ENCODE data around the gene CYP2A7. TPM values are rescaled to one million over a fixed set of nuclear protein-coding genes. Genes with fewer than 3 reads are reported as not detected.
"Not testable (repeated sequence)": the region's sequence is repeated elsewhere in the genome, so short reads cannot be mapped to it uniquely, and the experiment has no call there.

Gene CYP2A7
- total RNA-seq, 2 experiments from 2014 or later = not detected

DNA sequence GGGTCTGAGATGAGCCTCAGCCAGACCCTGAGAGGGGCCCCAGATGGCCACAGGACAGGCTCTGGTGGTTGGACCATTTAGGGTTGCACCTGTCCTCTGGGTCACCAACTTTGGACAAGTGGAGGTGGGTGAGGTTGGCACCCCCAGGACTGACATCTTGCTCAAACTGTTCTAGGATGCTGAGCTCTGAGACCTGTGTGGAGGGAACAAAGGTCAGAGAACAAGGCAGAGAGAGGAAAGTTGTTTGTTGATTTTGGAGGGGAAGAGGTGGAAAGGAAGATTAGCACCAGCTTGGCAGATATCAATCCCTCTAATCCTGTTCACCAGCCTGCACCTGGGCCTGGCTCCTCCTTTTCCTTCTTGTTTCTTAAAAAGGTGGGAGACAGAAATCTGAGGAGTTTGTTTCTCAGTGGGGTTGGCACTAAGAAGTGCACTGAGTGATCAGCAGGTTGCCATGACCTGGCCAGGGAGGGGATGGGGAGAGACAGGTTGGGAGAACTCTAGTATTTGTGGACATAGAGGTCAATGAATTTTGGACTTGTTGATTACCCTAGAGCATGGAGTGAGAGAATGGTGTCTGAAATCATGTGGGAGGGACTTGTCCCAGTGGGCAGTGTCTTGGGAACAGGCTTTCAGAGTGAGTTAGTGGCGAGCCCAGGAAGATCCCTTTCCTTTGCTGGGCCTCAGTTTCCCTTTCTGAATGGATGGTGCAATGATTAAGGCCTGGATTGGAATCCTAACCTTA is 2.3 kb upstream of the CYP2A7 start:
- ATAC-seq; H3K9me3 Mint-ChIP-seq (ENCODE audit: low read depth); DNase-seq; H3K4me1 Mint-ChIP-seq; H3K4me3 Mint-ChIP-seq; CTCF ChIA-PET; H3K36me3 Mint-ChIP-seq; H3K27ac Mint-ChIP-seq: not testable (repeated sequence)
- peaks cover 46% of the 10 kb centered on the region for H3K27me3 Mint-ChIP-seq

DNA sequence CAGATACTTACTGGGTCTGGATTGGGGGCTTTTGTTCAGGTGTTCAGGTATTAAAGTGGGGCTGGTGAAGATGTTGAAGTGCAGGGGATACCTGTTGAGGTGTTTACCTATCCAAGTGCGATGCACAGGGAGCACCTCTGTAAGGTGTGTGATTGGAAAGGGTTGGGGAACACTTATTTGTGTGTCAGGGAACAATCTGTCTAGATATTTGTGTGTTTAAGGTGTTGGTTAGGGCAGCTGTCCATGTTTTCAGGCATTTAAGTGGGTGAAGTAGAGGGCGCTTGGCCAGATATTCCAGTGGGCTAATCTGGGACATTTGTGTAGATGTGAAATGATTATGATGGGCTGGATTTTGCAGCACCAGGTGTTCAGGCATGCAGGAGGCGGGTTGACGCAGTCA is 2.7 kb downstream of the CYP2A7 start:
- ATAC-seq; CTCF ChIA-PET; H3K27ac Mint-ChIP-seq; DNase-seq; H3K36me3 Mint-ChIP-seq; H3K9me3 Mint-ChIP-seq (ENCODE audit: low read depth); H3K4me3 Mint-ChIP-seq: not testable (repeated sequence)
- H3K27me3 Mint-ChIP-seq = peaks cover 55% of the 10 kb centered on the region
- peaks cover 22% of the 10 kb centered on the region for H3K4me1 Mint-ChIP-seq

DNA sequence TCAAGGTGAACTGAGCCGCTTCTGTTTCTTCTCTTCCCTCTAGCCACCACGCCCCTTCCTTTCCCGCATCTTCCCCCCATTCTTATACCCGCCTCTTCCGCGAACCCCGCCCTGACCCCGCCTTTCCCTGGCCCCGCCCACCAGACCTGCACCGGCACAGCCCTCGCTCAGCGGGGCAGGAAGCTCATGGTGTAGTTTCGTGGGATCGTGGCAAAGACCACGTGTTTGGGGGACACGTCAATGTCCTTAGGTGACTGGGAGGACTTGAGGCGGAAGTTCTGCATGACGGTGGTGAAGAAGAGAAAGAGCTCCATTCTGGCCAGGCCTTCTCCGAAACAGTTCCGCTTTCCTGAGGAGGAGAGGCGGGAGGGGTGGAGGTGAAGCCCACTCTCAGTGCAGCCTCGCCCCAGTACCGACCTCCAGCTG is 6.5 kb downstream of the CYP2A7 start:
- H3K27me3 Mint-ChIP-seq = peaks cover 56% of the 10 kb centered on the region
- H3K4me3 Mint-ChIP-seq = peak overlapping the region; percentile 46
- peak; percentile 97 for ATAC-seq
- H3K4me1 Mint-ChIP-seq = peaks cover 22% of the 10 kb centered on the region
- H3K9me3 Mint-ChIP-seq (ENCODE audit: low read depth); H3K36me3 Mint-ChIP-seq: not testable (repeated sequence)
- peak overlapping the region; percentile 69 for H3K27ac Mint-ChIP-seq
- DNase-seq = peak; percentile 98
- CTCF ChIA-PET = interaction anchor here (0.7 kb wide), 2 partner anchors 101 to 141 kb away, joined by 3 read pairs; no protein-coding TSS in a partner anchor

DNA sequence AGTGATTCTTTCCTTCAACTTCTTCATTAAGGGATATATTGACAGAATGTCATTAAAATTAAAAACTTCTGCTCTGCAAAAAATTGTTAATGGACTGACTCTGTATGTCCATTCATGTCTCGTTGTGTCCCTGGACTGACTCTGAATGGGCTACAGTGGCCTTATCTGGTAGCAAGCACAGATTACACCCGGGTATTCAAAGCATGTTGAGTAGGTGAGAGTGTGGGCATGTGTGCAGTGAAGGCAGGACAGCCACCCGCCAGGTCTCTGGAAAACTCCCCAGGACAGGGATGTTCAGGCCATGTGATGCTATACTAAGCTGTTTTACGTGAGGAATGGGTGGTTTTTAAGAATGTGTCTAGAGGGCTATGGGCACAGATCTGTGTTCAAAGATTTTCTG is 7.2 kb downstream of the CYP2A7 start:
- H3K9me3 Mint-ChIP-seq (ENCODE audit: low read depth); ATAC-seq; H3K36me3 Mint-ChIP-seq; DNase-seq: not testable (repeated sequence)
- Mint-ChIP-seq H3K4me1 (peaks cover 22% of the 10 kb centered on the region), H3K27ac (peak overlapping the region; percentile 69), H3K4me3 (peak overlapping the region; percentile 46), H3K27me3 (peaks cover 58% of the 10 kb centered on the region)
- CTCF ChIA-PET = interaction anchor here (0.7 kb wide), 1 partner anchor 142 kb away, joined by 3 read pairs; no protein-coding TSS in a partner anchor

DNA sequence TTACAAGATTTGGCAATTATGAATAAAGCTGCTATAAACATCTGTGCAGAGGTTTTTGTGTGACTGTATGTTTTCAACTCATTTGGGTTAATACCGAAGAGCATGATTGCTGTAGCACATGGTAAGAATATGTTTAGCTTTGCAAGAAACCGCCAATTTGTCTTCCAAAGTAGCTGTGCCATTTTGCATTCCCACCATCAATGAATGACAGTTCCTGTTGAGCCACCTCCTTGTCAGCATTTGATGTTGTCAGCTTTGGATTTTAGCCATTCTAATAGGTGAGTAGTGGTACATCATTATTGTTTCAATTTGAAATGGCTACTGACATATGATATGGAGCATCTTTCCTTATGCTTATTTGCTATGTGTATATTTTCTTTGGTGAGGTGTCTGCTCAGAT is 8.2 kb downstream of the CYP2A7 start:
- H3K36me3 Mint-ChIP-seq; H3K9me3 Mint-ChIP-seq (ENCODE audit: low read depth); H3K27ac Mint-ChIP-seq; DNase-seq; CTCF ChIA-PET; H3K4me3 Mint-ChIP-seq; ATAC-seq: not testable (repeated sequence)
- H3K27me3 Mint-ChIP-seq = peaks cover 56% of the 10 kb centered on the region
- H3K4me1 Mint-ChIP-seq = peaks cover 22% of the 10 kb centered on the region

DNA sequence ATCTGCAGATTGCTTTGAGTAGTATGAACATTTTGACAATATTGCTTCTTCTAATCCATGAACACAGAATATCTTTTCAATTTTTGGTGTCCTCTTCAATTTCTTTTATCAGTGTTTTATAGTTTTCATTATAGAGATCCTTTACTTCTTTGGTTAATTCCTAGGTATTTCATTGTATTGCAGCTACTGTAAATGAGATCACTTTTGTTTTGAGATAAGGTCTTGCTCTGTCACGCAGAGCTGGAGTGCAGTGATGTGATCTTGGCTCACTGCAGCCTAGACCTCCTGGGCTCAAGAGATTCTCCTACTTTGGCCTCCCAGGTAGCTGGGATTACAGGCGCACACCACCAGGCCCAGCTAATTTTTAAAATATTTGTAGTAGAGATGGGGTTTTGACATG is 9.8 kb downstream of the CYP2A7 start:
- CTCF ChIA-PET = no interaction called here
- peaks cover 53% of the 10 kb centered on the region for H3K27me3 Mint-ChIP-seq

DNA sequence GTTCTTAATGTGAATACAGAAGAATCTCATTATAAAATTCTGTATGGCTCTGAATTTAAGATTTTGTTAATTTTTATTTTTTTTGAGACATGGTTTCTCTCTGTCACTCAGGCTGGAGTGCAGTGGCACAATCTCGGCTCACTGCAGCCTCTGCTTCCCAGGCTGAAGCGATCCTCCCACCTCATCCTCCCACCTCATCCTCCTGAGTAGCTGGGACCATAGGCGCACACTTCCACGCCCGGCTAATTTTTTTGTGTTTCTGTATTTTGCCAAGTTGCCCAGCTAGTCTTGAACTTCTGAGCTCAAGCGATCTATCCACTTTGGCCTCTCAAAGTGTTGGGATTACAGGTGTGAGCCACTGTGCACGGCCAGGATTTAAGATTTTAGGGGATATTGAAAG is 14.3 kb downstream of the CYP2A7 start:
- no peak for ATAC-seq
- Mint-ChIP-seq H3K4me3 (no peak overlapping the region), H3K9me3 (ENCODE audit: low read depth) (no peaks in the 10 kb centered on the region), H3K36me3 (no peaks in the 10 kb centered on the region), H3K27ac (no peak overlapping the region), H3K27me3 (peaks cover 51% of the 10 kb centered on the region), H3K4me1 (no peaks in the 10 kb centered on the region)
- CTCF ChIA-PET = no interaction called here
- DNase-seq = no peak

More for the DNA sequence above, 9.8 kb downstream of the CYP2A7 start:
- H3K4me1 Mint-ChIP-seq = peaks cover 20% of the 10 kb centered on the region
- H3K27ac Mint-ChIP-seq = no peak overlapping the region
- DNase-seq (no peak), ATAC-seq (no peak)
- peaks cover 2% of the 10 kb centered on the region for H3K9me3 Mint-ChIP-seq (ENCODE audit: low read depth)
- no peak overlapping the region for H3K4me3 Mint-ChIP-seq
- peaks cover 3% of the 10 kb centered on the region for H3K36me3 Mint-ChIP-seq

DNA sequence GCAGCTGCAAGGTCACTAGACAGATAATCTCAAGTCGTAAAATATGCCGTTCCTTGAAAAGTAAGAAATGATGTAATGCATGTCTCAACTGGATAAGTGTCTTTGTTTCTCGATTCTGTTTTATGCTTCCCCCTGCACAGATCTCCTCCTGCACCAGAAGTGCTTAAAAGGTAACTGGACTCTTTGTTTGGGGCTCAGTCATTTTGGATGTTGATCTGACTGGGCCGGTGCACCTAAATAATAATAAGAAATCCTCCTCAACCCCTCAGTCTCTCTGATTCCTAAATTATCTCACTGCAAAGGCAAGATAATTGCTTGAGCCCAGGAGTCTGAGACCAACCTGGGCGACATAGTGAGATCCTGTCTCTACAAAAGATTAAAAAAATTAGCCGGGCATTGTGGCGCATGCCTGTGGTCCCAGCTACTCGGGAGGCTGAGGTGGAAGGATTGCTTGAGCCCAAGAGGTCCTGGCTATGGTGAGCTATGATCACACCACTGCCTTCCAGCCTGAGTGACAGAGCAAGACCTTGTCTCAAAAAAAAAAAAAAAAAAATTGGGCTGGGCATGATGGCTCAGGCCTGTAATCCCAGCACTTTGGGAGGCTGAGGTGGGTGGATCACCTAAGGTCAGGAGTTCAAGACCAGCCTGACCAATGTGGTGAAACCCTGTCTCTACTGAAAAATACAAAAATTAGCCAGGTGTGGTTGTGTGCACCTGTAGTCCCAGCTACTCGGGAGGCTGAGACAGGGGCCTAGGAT is 17.1 kb downstream of the CYP2A7 start:
- CTCF ChIA-PET; H3K27ac Mint-ChIP-seq; H3K4me3 Mint-ChIP-seq; ATAC-seq; H3K9me3 Mint-ChIP-seq (ENCODE audit: low read depth); DNase-seq; H3K36me3 Mint-ChIP-seq; H3K4me1 Mint-ChIP-seq: not testable (repeated sequence)
- H3K27me3 Mint-ChIP-seq = peaks cover 39% of the 10 kb centered on the region

DNA sequence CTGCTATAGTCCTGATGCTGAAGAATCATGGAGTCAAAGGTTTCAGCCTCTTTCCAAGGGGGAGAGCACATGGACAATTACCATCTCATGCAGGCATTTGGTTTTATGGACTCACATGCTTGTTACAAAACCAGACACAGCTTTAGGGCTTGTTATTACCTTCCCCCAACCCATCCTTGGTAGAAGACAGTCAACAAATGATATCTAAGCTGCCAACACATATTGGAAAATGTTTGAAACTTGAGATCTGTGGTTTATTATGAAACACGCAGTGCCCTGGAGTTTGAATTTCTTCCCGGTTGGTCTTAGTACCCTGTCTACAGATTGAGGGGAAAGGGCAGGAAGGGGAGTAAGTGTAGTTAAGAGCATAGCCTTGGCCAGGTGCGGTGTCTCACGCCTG is 19.2 kb downstream of the CYP2A7 start:
- no peak for ATAC-seq
- Mint-ChIP-seq H3K36me3 (no peaks in the 10 kb centered on the region), H3K9me3 (ENCODE audit: low read depth) (no peaks in the 10 kb centered on the region), H3K4me1 (no peaks in the 10 kb centered on the region), H3K4me3 (no peak overlapping the region), H3K27me3 (peaks cover 25% of the 10 kb centered on the region), H3K27ac (no peak overlapping the region)
- no peak for DNase-seq
- CTCF ChIA-PET = interaction anchor here (1.6 kb wide), 1 partner anchor 199 kb away, joined by 8 read pairs; no protein-coding TSS in a partner anchor

DNA sequence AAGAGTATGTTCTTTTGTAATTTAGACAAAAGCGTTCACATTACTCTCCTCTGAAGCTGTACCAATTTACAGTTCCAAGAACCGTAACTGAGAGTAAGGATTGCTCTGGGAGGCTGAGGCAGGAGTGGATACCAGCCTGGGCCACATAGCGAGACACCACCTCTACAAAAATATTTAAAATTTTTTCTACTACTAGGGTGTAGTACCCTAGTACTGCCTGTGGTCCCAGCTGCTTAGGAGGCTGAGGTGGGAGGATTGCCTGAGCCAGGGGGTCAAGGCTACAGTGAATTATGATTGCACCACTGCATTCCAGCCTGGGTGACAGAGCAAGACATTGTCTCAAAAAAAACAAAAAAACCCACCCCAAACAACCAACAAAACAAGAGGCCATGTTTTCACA is 19.7 kb downstream of the CYP2A7 start:
- no peak for DNase-seq
- CTCF ChIA-PET = interaction anchor here (1.6 kb wide), 1 partner anchor 199 kb away, joined by 8 read pairs; no protein-coding TSS in a partner anchor
- Mint-ChIP-seq H3K9me3 (ENCODE audit: low read depth) (no peaks in the 10 kb centered on the region), H3K27ac (no peak overlapping the region), H3K27me3 (peaks cover 24% of the 10 kb centered on the region), H3K4me1 (no peaks in the 10 kb centered on the region), H3K4me3 (no peak overlapping the region), H3K36me3 (no peaks in the 10 kb centered on the region)
- ATAC-seq = peak; percentile 49

DNA sequence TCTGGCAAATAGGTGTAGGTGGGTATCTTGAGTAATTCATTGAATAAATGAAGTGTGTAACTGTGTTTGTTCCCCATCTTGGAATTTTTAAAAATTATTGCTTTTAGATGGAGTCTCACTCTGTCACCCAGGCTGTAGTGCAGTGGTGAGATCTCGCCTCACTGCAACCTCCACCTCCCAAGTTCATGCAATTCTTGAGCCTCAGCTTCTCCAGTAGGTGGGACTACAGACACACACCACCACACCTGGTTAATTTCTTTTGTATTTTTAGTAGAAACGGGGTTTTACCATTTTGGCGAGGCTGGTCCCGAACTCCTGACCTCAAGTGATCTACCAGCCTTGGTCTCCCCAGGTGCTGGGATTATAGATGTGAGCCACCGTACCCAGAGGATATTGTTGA is 23.9 kb downstream of the CYP2A7 start:
- H3K36me3 Mint-ChIP-seq = no peaks in the 10 kb centered on the region
- ATAC-seq = no peak

DNA sequence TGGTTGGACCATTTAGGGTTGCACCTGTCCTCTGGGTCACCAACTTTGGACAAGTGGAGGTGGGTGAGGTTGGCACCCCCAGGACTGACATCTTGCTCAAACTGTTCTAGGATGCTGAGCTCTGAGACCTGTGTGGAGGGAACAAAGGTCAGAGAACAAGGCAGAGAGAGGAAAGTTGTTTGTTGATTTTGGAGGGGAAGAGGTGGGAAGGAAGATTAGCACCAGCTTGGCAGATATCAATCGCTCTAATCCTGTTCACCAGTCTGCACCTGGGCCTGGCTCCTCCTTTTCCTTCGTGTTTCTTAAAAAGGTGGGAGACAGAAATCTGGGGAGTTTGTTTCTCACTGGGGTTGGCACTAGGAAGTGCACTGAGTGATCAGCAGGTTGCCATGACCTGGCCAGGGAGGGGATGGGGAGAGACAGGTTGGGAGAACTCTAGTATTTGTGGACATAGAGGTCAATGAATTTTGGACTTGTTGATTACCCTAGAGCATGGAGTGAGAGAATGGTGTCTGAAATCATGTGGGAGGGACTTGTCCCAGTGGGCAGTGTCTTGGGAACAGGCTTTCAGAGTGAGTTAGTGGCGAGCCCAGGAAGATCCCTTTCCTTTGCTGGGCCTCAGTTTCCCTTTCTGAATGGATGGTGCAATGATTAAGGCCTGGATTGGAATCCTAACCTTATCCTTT is 29.4 kb downstream of the CYP2A7 start:
- peak; percentile 7 for DNase-seq
- peaks cover 38% of the 10 kb centered on the region for H3K27me3 Mint-ChIP-seq
- H3K36me3 Mint-ChIP-seq; CTCF ChIA-PET; ATAC-seq; H3K9me3 Mint-ChIP-seq (ENCODE audit: low read depth); H3K27ac Mint-ChIP-seq; H3K4me3 Mint-ChIP-seq: not testable (repeated sequence)
- peaks cover 17% of the 10 kb centered on the region for H3K4me1 Mint-ChIP-seq

More for the DNA sequence above, 23.9 kb downstream of the CYP2A7 start:
- peaks cover 4% of the 10 kb centered on the region for H3K4me1 Mint-ChIP-seq
- H3K27me3 Mint-ChIP-seq = peaks cover 18% of the 10 kb centered on the region
- no peaks in the 10 kb centered on the region for H3K9me3 Mint-ChIP-seq (ENCODE audit: low read depth)
- CTCF ChIA-PET = no interaction called here
- no peak overlapping the region for H3K4me3 Mint-ChIP-seq
- DNase-seq = no peak
- no peak overlapping the region for H3K27ac Mint-ChIP-seq

DNA sequence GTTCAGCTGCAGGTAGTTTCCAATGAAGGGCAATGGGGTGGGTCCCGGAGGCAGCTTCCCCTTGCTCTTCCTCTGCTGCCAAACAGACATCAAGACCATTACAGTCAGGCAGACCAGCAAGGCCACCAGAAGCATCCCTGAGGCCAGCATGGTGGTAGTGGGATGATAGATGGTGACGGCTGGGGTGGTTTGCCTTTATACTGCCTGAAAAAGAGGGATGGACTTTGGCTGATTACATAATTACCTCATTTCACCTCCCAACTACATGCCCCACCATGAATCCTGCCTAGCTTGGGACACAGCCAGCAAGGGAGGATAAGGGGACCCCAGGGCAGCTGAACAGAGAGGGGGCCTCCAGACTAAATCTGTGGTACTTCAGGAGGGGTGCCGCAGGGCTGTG is 31.8 kb downstream of the CYP2A7 start, which contains the start of gene CYP2A6:
TSS of gene CYP2A6 (minus strand) at position 171 of the 400 bp plus-strand sequence. CDS start at position 150, 21 bp downstream.
- H3K36me3 Mint-ChIP-seq; ATAC-seq; CTCF ChIA-PET; H3K27ac Mint-ChIP-seq; H3K9me3 Mint-ChIP-seq (ENCODE audit: low read depth); DNase-seq; H3K4me3 Mint-ChIP-seq: not testable (repeated sequence)
- peaks cover 48% of the 10 kb centered on the region for H3K27me3 Mint-ChIP-seq
- H3K4me1 Mint-ChIP-seq = peaks cover 19% of the 10 kb centered on the region

All from activated CD8-positive, alpha-beta memory T cell treated with anti-CD3 and anti-CD28 coated beads, Interleukin-2, amount 10 ng/mL, durations not matched to agents 7 days and 5 days (primary cell).